Cardiac fibroblast (primary cell): ENCODE results near the gene EML6.

Experiments used
- DNase-seq, 2 donors: peaks; one replicate each; pipeline versions ENCODE4 v3.0.0 to v3.0.0-alpha.2; 2010; ENCODE audit warnings: low read depth in 2 of 2
- H3K4me3 ChIP-seq, 2 donors: replicated peaks in 1 of 2; 1 replicate in 1 of 2; 2 replicates in 1 of 2; pipeline ENCODE4 v1.5.1; 2011; ENCODE audit warnings: low read depth in 2 of 2, low read length in 2 of 2, mild to moderate bottlenecking in 2 of 2, moderate library complexity in 1 of 2
- CTCF ChIP-seq: IDR thresholded peaks from one replicate; pipeline ENCODE4 v1.5.1; 2011; ENCODE audit warnings: low read depth, mild to moderate bottlenecking, low read length, inconsistent platforms

The EML6 gene

DNA sequence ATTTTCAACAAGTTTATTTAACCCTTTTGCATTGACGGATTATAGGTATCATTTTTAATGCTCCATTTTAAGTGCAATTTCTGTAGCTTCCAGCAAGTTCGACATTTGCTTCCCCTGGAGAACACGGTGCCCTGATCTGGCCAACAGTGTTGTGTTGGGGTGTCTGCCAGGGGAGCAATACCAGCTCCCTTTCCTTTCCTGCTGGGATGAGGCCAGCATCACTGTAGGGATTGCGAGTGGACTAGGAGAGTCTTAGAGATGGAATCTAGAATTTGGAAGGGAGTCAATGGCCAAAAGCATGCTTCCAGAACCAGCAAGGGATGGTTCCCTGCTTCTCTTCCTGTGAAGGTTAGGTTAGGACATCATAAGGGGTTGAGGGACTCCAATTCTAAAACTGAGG is 191.6 kb downstream of the EML6 start:
- no peak overlapping the region for H3K4me3 ChIP-seq
- DNase-seq: no peak
- no peak for TF ChIP-seq CTCF

- H3K4me3 ChIP-seq: no peak overlapping the region
- no peak for TF ChIP-seq CTCF
- no peak for DNase-seq
Observed at GRCh38 chr2:54916637-54917036, 193.2 kb downstream of the EML6 start.

DNA sequence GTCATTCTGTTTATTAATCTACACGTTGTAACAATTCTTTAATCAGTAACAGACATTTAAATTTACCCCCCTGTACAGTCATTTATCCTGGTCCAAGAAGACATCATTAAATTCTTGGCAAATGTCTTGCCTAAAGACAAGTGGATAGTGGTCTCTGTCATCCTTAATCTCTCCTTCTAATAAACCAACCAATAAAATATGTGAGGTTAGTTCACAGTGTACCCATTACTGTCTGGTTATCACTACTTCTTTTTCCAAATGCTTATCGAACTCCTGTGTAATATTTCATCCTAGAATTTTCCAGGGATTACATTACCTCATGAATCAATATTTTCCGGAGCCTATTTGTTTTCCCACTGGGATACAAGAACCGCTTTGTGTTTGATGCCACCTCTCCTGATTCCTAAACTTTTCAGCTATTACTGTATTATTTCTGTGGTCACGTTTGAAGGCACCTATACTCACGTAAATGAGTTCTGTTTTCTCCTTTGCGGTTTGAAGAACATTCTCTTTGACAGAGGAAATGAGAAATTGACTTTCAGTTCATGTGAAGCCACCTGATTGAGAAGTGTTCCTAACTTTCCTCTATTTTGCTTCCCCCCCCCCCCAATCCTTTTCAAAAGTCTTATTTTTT is 195.3 kb downstream of the EML6 start:
- DNase-seq: no peak
- TF ChIP-seq CTCF: no peak
- H3K4me3 ChIP-seq: no peak overlapping the region

GRCh38 chr2:54920660-54921059 is 197.2 kb downstream of the EML6 start:
- no peak overlapping the region for H3K4me3 ChIP-seq
- DNase-seq: no peak
- TF ChIP-seq CTCF: no peak

DNA sequence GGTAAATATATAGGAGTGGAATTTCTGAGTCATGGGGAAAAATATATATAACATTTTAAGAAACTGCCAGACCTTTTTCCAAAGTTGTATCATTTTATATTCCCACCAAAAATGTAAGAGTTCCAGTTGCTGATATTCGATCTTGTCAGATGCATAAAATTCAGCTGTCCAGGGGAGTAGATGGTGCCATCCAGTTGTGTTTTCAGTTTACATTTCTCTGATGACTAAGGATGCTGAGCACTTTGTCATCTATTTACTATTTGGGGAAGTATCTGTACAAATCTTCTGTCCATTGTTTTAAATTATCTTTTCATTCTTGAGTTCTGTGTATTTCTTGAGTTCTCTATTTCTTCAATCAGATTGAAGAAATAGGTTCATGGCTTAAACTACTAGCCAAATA is 200.7 kb downstream of the EML6 start:
- no peak overlapping the region for H3K4me3 ChIP-seq
- TF ChIP-seq CTCF: no peak
- peak in 1 of 2 donors; percentile 12 for DNase-seq

DNA sequence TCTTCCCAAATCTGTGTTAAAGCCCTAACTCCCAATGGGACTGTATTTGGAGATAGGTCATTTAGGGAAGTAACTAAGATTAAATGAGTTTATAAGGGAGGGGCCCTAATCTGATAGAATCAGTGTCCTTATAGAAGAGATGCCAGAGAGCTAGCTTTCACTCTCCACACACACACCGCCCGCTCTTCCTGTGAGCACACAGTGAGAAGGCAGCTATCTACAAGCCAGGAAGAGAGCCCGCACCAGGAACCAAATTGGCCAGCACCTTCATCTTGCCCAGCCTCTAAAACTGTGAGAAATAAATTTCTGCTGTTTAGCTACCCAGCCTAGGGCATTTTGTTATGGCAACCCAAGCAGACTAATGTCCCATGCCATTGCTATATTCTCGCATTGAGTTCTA is 201.6 kb downstream of the EML6 start:
- no peak for TF ChIP-seq CTCF
- no peak for DNase-seq
- H3K4me3 ChIP-seq: no peak overlapping the region
